ENCODE results near the gene TBC1D1. TPM values are rescaled to one million over a fixed set of nuclear protein-coding genes. Genes with fewer than 3 reads are reported as not detected.

Gene TBC1D1
- total RNA-seq, 1 donor from 2014 or later = 54.5 TPM

DNA sequence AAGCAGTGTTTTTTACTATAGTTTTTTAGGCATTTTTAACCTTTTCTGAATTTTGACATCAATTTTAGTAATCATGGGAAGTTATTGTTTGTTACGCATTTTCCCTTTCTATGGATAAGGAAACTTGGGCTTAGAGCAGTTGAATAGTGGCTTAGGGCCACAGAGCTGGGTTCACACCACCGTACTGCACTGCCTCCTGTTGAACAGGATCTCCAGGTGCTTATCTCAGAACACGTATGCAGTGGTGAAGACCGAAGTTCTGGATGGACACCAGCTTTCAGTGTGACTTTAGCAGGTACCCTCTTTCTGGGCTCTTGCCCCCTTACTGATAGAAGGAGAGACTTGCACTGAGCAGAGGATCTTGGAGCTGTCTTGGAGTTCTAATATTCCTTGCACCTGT is 206.9 kb downstream of the TBC1D1 start:
- TF ChIP-seq, protein P1, sequence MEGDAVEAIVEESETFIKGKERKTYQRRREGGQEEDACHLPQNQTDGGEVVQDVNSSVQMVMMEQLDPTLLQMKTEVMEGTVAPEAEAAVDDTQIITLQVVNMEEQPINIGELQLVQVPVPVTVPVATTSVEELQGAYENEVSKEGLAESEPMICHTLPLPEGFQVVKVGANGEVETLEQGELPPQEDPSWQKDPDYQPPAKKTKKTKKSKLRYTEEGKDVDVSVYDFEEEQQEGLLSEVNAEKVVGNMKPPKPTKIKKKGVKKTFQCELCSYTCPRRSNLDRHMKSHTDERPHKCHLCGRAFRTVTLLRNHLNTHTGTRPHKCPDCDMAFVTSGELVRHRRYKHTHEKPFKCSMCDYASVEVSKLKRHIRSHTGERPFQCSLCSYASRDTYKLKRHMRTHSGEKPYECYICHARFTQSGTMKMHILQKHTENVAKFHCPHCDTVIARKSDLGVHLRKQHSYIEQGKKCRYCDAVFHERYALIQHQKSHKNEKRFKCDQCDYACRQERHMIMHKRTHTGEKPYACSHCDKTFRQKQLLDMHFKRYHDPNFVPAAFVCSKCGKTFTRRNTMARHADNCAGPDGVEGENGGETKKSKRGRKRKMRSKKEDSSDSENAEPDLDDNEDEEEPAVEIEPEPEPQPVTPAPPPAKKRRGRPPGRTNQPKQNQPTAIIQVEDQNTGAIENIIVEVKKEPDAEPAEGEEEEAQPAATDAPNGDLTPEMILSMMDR (IDR thresholded peaks at IDR 0.05; ENCODE audit: insufficient read depth, low read depth, low read length) = no peak
- TF ChIP-seq EZH2 (IDR thresholded peaks at IDR 0.05; ENCODE audit: insufficient read depth, low read length) = no peak
- Histone ChIP-seq H3K4me3 (ENCODE audit: insufficient read depth, low read depth, low read length) (no peak overlapping the region), H3K9ac (ENCODE audit: low read length) (no peak overlapping the region), H3K79me2 (ENCODE audit: insufficient read depth, low read length) (no peaks in the 10 kb centered on the region), H3K4me1 (ENCODE audit: insufficient read depth, low read length) (peaks cover 24% of the 10 kb centered on the region), H3K27me3 (ENCODE audit: insufficient read depth, low read length) (no peaks in the 10 kb centered on the region), H2AFZ (ENCODE audit: low read depth, low read length) (no peak overlapping the region), H3K36me3 (ENCODE audit: insufficient read depth, low read length) (no peaks in the 10 kb centered on the region), H3K4me2 (ENCODE audit: low read length) (no peak overlapping the region), H3K9me3 (ENCODE audit: insufficient read depth, low read depth, low read length) (no peaks in the 10 kb centered on the region), H4K20me1 (ENCODE audit: insufficient read depth, low read length) (no peaks in the 10 kb centered on the region), H3K27ac (ENCODE audit: low read depth, low read length) (no peak overlapping the region)
- Mint-ChIP-seq H3K4me3 (ENCODE audit: unreplicated experiment) (no peak overlapping the region), H3K27me3 (ENCODE audit: low read depth, unreplicated experiment) (no peaks in the 10 kb centered on the region), H3K36me3 (ENCODE audit: low read depth, unreplicated experiment) (peaks cover 7% of the 10 kb centered on the region), H3K27ac (ENCODE audit: unreplicated experiment) (no peak overlapping the region), H3K4me1 (ENCODE audit: low read depth, unreplicated experiment) (peaks cover 20% of the 10 kb centered on the region), H3K9me3 (ENCODE audit: unreplicated experiment) (no peaks in the 10 kb centered on the region)
- DNase-seq (ENCODE audit: low read depth) = no peak
- no peak for FAIRE-seq

DNA sequence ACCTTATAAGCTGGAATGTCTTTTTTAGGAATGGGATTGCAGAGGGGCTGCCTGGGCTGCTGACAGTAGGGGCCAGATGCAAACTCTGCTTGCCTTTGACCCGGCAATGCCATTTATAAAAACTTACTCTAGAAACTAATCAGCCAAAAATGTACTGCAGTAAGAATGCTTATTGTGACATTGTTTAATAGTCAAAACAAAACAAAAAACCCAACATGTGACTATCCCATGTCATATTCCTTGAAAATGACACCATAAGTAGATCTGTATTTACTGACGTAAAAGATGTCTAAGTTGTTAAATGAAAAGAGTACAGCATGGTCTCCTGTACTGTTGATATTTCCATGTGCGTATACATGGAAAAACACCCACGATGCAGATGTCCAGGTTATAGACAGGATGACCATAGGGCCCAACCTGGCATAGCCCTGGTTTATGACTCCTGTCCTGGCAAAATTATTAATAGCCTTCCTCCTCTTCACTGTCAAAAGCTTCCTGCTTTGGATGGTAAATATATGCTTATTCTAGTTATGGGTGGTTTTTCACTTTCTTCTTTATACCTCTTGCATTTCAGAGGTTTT is 208.2 kb downstream of the TBC1D1 start:
- peak overlapping the region; percentile 88 for H3K27ac Mint-ChIP-seq (ENCODE audit: unreplicated experiment)
- Histone ChIP-seq H3K4me3 (ENCODE audit: insufficient read depth, low read depth, low read length) (no peak overlapping the region), H3K4me1 (ENCODE audit: insufficient read depth, low read length) (peaks cover 24% of the 10 kb centered on the region), H4K20me1 (ENCODE audit: insufficient read depth, low read length) (no peaks in the 10 kb centered on the region), H3K36me3 (ENCODE audit: insufficient read depth, low read length) (peaks cover 2% of the 10 kb centered on the region), H3K9me3 (ENCODE audit: insufficient read depth, low read depth, low read length) (no peaks in the 10 kb centered on the region), H3K79me2 (ENCODE audit: insufficient read depth, low read length) (no peaks in the 10 kb centered on the region), H3K27ac (ENCODE audit: low read depth, low read length) (peak overlapping the region; percentile 89), H2AFZ (ENCODE audit: low read depth, low read length) (no peak overlapping the region), H3K9ac (ENCODE audit: low read length) (peak overlapping the region; percentile 70), H3K4me2 (ENCODE audit: low read length) (peak overlapping the region; percentile 40), H3K27me3 (ENCODE audit: insufficient read depth, low read length) (no peaks in the 10 kb centered on the region)
- no peaks in the 10 kb centered on the region for H3K27me3 Mint-ChIP-seq (ENCODE audit: low read depth, unreplicated experiment)
- H3K4me3 Mint-ChIP-seq (ENCODE audit: unreplicated experiment) = no peak overlapping the region
- FAIRE-seq (no peak), DNase-seq (ENCODE audit: low read depth) (no peak)
- H3K36me3 Mint-ChIP-seq (ENCODE audit: low read depth, unreplicated experiment) = peaks cover 9% of the 10 kb centered on the region
- TF ChIP-seq EZH2 (IDR thresholded peaks at IDR 0.05; ENCODE audit: insufficient read depth, low read length) = no peak
- TF ChIP-seq, protein P1 (IDR thresholded peaks at IDR 0.05; ENCODE audit: insufficient read depth, low read depth, low read length) = no peak
- no peaks in the 10 kb centered on the region for H3K9me3 Mint-ChIP-seq (ENCODE audit: unreplicated experiment)
- H3K4me1 Mint-ChIP-seq (ENCODE audit: low read depth, unreplicated experiment) = peaks cover 20% of the 10 kb centered on the region

DNA sequence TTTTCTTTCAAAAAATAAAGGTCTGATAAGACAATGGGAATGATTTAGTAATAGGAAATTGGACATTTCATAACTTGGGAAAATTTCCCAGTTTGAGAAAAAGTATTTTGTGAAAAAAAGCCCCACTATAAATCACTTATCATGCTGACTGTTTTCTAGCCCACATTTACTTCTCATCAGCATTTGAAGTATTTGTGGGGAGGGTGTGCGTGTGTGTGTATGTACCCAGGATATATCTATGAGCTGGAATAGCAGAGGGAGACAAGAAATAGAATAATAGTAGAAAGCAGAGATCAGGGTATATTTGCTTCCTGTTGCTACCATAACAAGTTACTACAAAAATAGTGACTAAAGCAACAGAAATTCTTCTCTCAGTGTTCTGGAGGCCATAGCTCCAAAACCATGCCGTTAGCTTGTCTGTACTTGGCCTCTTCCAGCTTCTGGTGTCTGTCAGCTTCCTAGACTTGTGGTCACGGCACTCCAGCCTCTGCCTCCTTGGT is 209.1 kb downstream of the TBC1D1 start:
- no peak for TF ChIP-seq EZH2 (IDR thresholded peaks at IDR 0.05; ENCODE audit: insufficient read depth, low read length)
- Mint-ChIP-seq H3K27me3 (ENCODE audit: low read depth, unreplicated experiment) (no peaks in the 10 kb centered on the region), H3K36me3 (ENCODE audit: low read depth, unreplicated experiment) (peaks cover 10% of the 10 kb centered on the region), H3K4me1 (ENCODE audit: low read depth, unreplicated experiment) (peaks cover 20% of the 10 kb centered on the region), H3K4me3 (ENCODE audit: unreplicated experiment) (no peak overlapping the region), H3K27ac (ENCODE audit: unreplicated experiment) (peak overlapping the region; percentile 88), H3K9me3 (ENCODE audit: unreplicated experiment) (no peaks in the 10 kb centered on the region)
- H3K4me2 ChIP-seq (ENCODE audit: low read length) = peak overlapping the region; percentile 40
- H3K4me1 ChIP-seq (ENCODE audit: insufficient read depth, low read length) = peaks cover 24% of the 10 kb centered on the region
- peak; percentile 95 for DNase-seq (ENCODE audit: low read depth)
- H3K9ac ChIP-seq (ENCODE audit: low read length) = peak overlapping the region; percentile 70
- peak overlapping the region; percentile 89 for H3K27ac ChIP-seq (ENCODE audit: low read depth, low read length)
- H3K9me3 ChIP-seq (ENCODE audit: insufficient read depth, low read depth, low read length) = no peaks in the 10 kb centered on the region
- H3K27me3 ChIP-seq (ENCODE audit: insufficient read depth, low read length) = no peaks in the 10 kb centered on the region
- FAIRE-seq = no peak
- no peak overlapping the region for H3K4me3 ChIP-seq (ENCODE audit: insufficient read depth, low read depth, low read length)
- no peak overlapping the region for H2AFZ ChIP-seq (ENCODE audit: low read depth, low read length)
- no peaks in the 10 kb centered on the region for H3K79me2 ChIP-seq (ENCODE audit: insufficient read depth, low read length)
- H3K36me3 ChIP-seq (ENCODE audit: insufficient read depth, low read length) = peaks cover 2% of the 10 kb centered on the region
- no peaks in the 10 kb centered on the region for H4K20me1 ChIP-seq (ENCODE audit: insufficient read depth, low read length)

All from astrocyte (in vitro differentiated cells and primary cell).